Hepatocyte (in vitro differentiated cells): ENCODE results near the gene PGR.

Experiments used
- CTCF ChIP-seq: fragments of 200-600 bp; sonication (generic); IDR thresholded peaks from 2 replicates; pipeline ENCODE4 v1.5.1; 2016; ENCODE audit warnings: antibody characterized with exemption, mild to moderate bottlenecking; ENCODE audit not compliant: poor library complexity
- EZH2 ChIP-seq: fragments of 200-600 bp; sonication (generic); IDR thresholded peaks from 2 replicates; pipeline ENCODE4 v1.6.1; 2016; ENCODE audit warnings: antibody characterized with exemption, mild to moderate bottlenecking, borderline replicate concordance
- EZH2phosphoT487 ChIP-seq: fragments of 200-600 bp; sonication (generic); IDR thresholded peaks from one replicate; pipeline ENCODE4 v1.6.1; 2018; ENCODE audit warnings: antibody characterized with exemption, mild to moderate bottlenecking, low read depth, moderate library complexity; ENCODE audit not compliant: unreplicated experiment, severe bottlenecking

GRCh38 chr11:101061606-101062005, 68.0 kb downstream of the PGR start:
- TF ChIP-seq EZH2phosphoT487 (no peak), CTCF (no peak), EZH2 (no peak)
